ENCODE results near the gene NELFE. TPM values are rescaled to one million over a fixed set of nuclear protein-coding genes. Genes with fewer than 3 reads are reported as not detected.

Gene NELFE
- total and polyA plus RNA-seq, 2 of the 13 experiments (the other 11 are each of a cell fraction or from before 2014, with no cell fraction given), result 51.3 to 69.8 TPM

- TF ChIP-seq PRDM10 (CRISPR knock-in tag; IDR thresholded peaks at IDR 0.05; ENCODE audit: low read depth) (peak; percentile 41; the same call in 1 of the 2 replicates), ZNF770 (CRISPR knock-in tag; IDR thresholded peaks at IDR 0.05) (no peak), ZNF607 (CRISPR knock-in tag; IDR thresholded peaks at IDR 0.05; ENCODE audit: borderline replicate concordance) (peak; percentile 97), ZSCAN12 (CRISPR knock-in tag; IDR thresholded peaks at IDR 0.05) (no peak), MTA3 (CRISPR knock-in tag; IDR thresholded peaks at IDR 0.05) (no peak), RFXAP (CRISPR knock-in tag; IDR thresholded peaks at IDR 0.05; ENCODE audit: borderline replicate concordance) (peak; percentile 92), PAWR (CRISPR knock-in tag; IDR thresholded peaks at IDR 0.05; ENCODE audit: borderline replicate concordance) (0 out of 2 replicates have a peak, but pooled peaks have one; percentile 5), CSRNP1 (CRISPR knock-in tag; IDR thresholded peaks at IDR 0.05) (peak; percentile 92; the same call in 1 of the 2 replicates), GMEB1 (CRISPR knock-in tag; IDR thresholded peaks at IDR 0.05; ENCODE audit: borderline replicate concordance) (peak; percentile 98), ATRX (CRISPR knock-in tag; IDR thresholded peaks at IDR 0.05; ENCODE audit: borderline replicate concordance) (no peak), NKX3-1 (CRISPR knock-in tag; IDR thresholded peaks at IDR 0.05) (peak; percentile 77; the same call in 1 of the 2 replicates), SMAD9 (CRISPR knock-in tag; IDR thresholded peaks at IDR 0.05) (no peak), TBP (CRISPR knock-in tag; IDR thresholded peaks at IDR 0.05) (peak; percentile 76; the same call in 1 of the 2 replicates), TOPORS (CRISPR knock-in tag; IDR thresholded peaks at IDR 0.05) (peak; percentile 20), POLR2A (IDR thresholded peaks at IDR 0.05; ENCODE audit: insufficient read depth in 1 of 2, low read depth in 2 of 2, low read length in 2 of 2) (peak; percentile 52 to 60; a peak in 3 of 4 replicates)
Observed at GRCh38 chr6:31971993-31972708, 13.4 kb upstream of the NELFE start, which contains the start of gene DXO (continued).
